SU-DHL-6 (cell line): ENCODE data around the gene ADGRB3.

Experiments used
- H2AFZ ChIP-seq: fragments of 200-600 bp; sonication (generic); 2 replicates; pipeline ENCODE4 v1.6.1; 2014; ENCODE audit warnings: low read depth, mild to moderate bottlenecking, moderate library complexity, mixed read lengths, antibody characterized with exemption, low read length; ENCODE audit not compliant: severe bottlenecking
- H3F3A ChIP-seq: fragments of 200-600 bp; shearing (Covaris generic); 2 replicates; pipeline ENCODE4 v1.6.0; 2016; ENCODE audit warnings: antibody characterized with exemption, mild to moderate bottlenecking; ENCODE audit not compliant: insufficient read depth
- H3K27ac ChIP-seq: fragments of 200-600 bp; sonication (generic); 2 replicates; pipeline ENCODE4 v1.5.1; 2016; ENCODE audit warnings: low read depth, mild to moderate bottlenecking, low read length, moderate library complexity, mixed read lengths
- H3K27me3 ChIP-seq: fragments of 200-600 bp; sonication (generic), shearing (Covaris generic); 2 replicates; pipeline ENCODE4 v1.6.0; 2014; ENCODE audit warnings: mild to moderate bottlenecking, low read length
- H3K36me3 ChIP-seq: fragments of 200-600 bp; sonication (generic); 2 replicates; pipeline ENCODE4 v1.6.1; 2014; ENCODE audit warnings: mild to moderate bottlenecking, low read length, mixed read lengths
- H3K4me2 ChIP-seq: fragments of 300-600, 200-600 bp; shearing (Covaris generic), sonication (generic); 2 replicates; pipeline ENCODE4 v1.6.0; 2014; ENCODE audit warnings: low read length, low read depth, mild to moderate bottlenecking; ENCODE audit not compliant: poor library complexity, severe bottlenecking
- H3K4me3 ChIP-seq: fragments of 200-600 bp; sonication (generic); 2 replicates; pipeline ENCODE4 v1.5.1; 2014; ENCODE audit warnings: antibody characterized with exemption, low read length, mild to moderate bottlenecking, mixed read lengths; ENCODE audit not compliant: insufficient read depth, poor library complexity, severe bottlenecking
- H3K79me2 ChIP-seq: fragments of 200-600 bp; sonication (generic); 2 replicates; pipeline ENCODE4 v1.6.1; 2014; ENCODE audit warnings: mild to moderate bottlenecking, low read length, moderate library complexity; ENCODE audit not compliant: insufficient read depth
- H3K9ac ChIP-seq: fragments of 200-600 bp; sonication (generic); 2 replicates; pipeline ENCODE4 v1.7.0; 2014; ENCODE audit warnings: mild to moderate bottlenecking, low read length
- H3K9me2 ChIP-seq: fragments of 200-600 bp; sonication (generic); replicated peaks from 2 replicates; pipeline ENCODE4 v1.6.1; 2014; ENCODE audit warnings: low read length; ENCODE audit not compliant: insufficient read depth
- H3K9me3 ChIP-seq: fragments of 200-600 bp; sonication (generic); 2 replicates; pipeline ENCODE4 v1.6.1; 2014; ENCODE audit warnings: low read length, mixed read lengths; ENCODE audit not compliant: insufficient read depth
- H4K20me1 ChIP-seq: fragments of 200-600 bp; sonication (generic); 2 replicates; pipeline ENCODE4 v1.6.1; 2014; ENCODE audit warnings: low read depth, mild to moderate bottlenecking, antibody characterized with exemption, low read length, moderate library complexity, mixed read lengths
- EZH2phosphoT487 ChIP-seq: fragments of 200-600 bp; sonication (generic), shearing (Covaris generic); conservative IDR thresholded peaks from 2 replicates; pipeline ENCODE4 v1.6.1; 2018; ENCODE audit warnings: mild to moderate bottlenecking, antibody characterized with exemption, low read length, moderate library complexity, mixed read lengths
- TF ChIP-seq, protein P1 (sequence below): fragments of 200-600 bp; sonication (generic); IDR thresholded peaks from one replicate; pipeline ENCODE4 v1.5.1; 2017; ENCODE audit warnings: antibody characterized with exemption, mild to moderate bottlenecking, low read length, moderate library complexity; ENCODE audit not compliant: insufficient read depth, poor library complexity, severe bottlenecking

ADGRB3 gene

DNA sequence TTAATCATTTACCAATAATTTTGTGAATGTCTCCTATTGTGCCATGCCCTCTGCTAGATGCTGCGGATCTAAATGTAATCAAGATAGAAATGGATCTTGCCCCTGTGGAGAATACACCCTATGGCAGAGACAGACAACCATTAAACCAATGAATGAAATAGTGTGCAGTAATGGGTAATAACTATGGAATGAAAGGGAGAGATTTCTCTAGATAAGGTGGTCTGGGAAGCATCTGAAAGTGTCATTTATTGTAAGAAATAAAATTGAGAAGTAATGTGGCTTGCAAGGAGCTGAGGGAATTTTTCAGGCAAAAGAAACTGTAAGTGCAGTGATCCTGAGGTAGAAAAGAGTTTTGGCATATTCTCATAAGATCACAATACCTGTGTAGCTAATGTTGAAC is 731.7 kb downstream of the ADGRB3 start:
- Histone ChIP-seq H3K27ac (no peak overlapping the region), H3K27me3 (no peaks in the 10 kb centered on the region), H3K9ac (no peak overlapping the region), H3K9me3 (no peaks in the 10 kb centered on the region), H4K20me1 (no peaks in the 10 kb centered on the region), H3F3A (no peaks in the 10 kb centered on the region), H2AFZ (no peak overlapping the region), H3K79me2 (no peaks in the 10 kb centered on the region), H3K9me2 (no peaks in the 10 kb centered on the region), H3K36me3 (no peaks in the 10 kb centered on the region), H3K4me2 (no peak overlapping the region), H3K4me3 (no peak overlapping the region)
- TF ChIP-seq EZH2phosphoT487 = no peak
- TF ChIP-seq, protein P1, sequence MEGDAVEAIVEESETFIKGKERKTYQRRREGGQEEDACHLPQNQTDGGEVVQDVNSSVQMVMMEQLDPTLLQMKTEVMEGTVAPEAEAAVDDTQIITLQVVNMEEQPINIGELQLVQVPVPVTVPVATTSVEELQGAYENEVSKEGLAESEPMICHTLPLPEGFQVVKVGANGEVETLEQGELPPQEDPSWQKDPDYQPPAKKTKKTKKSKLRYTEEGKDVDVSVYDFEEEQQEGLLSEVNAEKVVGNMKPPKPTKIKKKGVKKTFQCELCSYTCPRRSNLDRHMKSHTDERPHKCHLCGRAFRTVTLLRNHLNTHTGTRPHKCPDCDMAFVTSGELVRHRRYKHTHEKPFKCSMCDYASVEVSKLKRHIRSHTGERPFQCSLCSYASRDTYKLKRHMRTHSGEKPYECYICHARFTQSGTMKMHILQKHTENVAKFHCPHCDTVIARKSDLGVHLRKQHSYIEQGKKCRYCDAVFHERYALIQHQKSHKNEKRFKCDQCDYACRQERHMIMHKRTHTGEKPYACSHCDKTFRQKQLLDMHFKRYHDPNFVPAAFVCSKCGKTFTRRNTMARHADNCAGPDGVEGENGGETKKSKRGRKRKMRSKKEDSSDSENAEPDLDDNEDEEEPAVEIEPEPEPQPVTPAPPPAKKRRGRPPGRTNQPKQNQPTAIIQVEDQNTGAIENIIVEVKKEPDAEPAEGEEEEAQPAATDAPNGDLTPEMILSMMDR = no peak

DNA sequence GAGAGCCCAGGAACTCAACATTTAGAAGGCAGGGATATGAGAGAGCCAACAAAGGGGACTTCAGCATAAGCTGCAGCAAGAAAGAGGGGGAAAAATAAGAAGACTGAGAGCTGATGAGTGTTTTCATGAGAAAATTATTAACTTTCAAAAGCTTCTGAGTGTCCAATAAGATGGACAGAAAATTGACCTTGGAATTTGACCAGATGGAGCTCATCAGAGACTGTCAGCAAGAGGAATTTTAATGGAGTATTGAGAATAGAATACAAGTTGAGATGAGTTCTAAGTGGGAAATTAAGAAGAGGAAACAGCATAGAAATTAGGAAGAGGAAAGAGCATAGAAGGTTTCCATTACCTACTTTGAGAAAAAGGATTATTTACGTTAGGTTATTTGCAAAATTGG is 733.5 kb downstream of the ADGRB3 start:
- H3K4me3 ChIP-seq = no peak overlapping the region

DNA sequence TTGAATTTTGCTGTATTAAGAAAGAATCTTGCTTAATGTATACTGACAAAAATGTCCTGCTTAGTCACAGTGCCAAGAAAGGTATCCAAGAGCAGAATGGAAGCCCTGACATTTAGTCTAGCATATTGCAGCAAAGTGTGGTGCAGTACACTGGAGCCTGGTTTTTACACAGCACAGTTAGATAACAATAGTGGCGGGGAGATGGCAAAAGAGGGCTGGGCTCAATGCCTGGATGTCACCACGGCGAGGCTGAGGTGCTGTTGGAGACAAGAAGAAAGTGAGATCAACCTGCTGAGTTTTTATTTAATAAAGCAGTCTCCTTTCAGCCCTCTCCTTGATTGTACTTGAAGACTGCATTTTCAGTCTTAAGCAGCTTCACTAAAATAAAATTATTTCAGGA is 735.7 kb downstream of the ADGRB3 start:
- TF ChIP-seq EZH2phosphoT487 = no peak
- TF ChIP-seq, protein P1 = no peak
- Histone ChIP-seq H4K20me1 (no peaks in the 10 kb centered on the region), H3K9me3 (no peaks in the 10 kb centered on the region), H3F3A (no peaks in the 10 kb centered on the region), H3K4me3 (no peak overlapping the region), H3K36me3 (no peaks in the 10 kb centered on the region), H3K27me3 (no peaks in the 10 kb centered on the region), H3K9ac (no peak overlapping the region), H3K27ac (no peak overlapping the region), H3K79me2 (no peaks in the 10 kb centered on the region), H2AFZ (no peak overlapping the region), H3K4me2 (no peak overlapping the region), H3K9me2 (no peaks in the 10 kb centered on the region)

More for the DNA sequence above, 733.5 kb downstream of the ADGRB3 start:
- H3K9me2 ChIP-seq = no peaks in the 10 kb centered on the region
- H2AFZ ChIP-seq = no peak overlapping the region
- H3K9me3 ChIP-seq = no peaks in the 10 kb centered on the region
- H3K27me3 ChIP-seq = no peaks in the 10 kb centered on the region
- H3K36me3 ChIP-seq = no peaks in the 10 kb centered on the region
- H4K20me1 ChIP-seq = no peaks in the 10 kb centered on the region
- no peaks in the 10 kb centered on the region for H3F3A ChIP-seq
- no peak overlapping the region for H3K27ac ChIP-seq
- TF ChIP-seq, protein P1 = no peak
- TF ChIP-seq EZH2phosphoT487 = no peak
- H3K79me2 ChIP-seq = no peaks in the 10 kb centered on the region
- no peak overlapping the region for H3K4me2 ChIP-seq
- H3K9ac ChIP-seq = no peak overlapping the region
